H1 (cell line): ENCODE results near the gene LYRM4. TPM values are rescaled to one million over a fixed set of nuclear protein-coding genes. Genes with fewer than 3 reads are reported as not detected.

Experiments used
- CTCF ChIA-PET: fragments of 300-600 bp; sonication (Branson Sonifier 250); formaldehyde crosslinking; loops from one replicate; lab custom pipeline; 2021; ENCODE audit not compliant: partially characterized antibody; lab: Charles Lee
- POLR2A ChIA-PET: fragments of 300-600 bp; sonication (Branson Sonifier 250); formaldehyde crosslinking; loops from one replicate; lab custom pipeline; 2021; ENCODE audit warnings: inconsistent platforms; ENCODE audit not compliant: partially characterized antibody; lab: Charles Lee
- DNase-seq, 2 experiments: peaks; one replicate each; pipeline versions ENCODE4 v3.0.0 to v3.0.0-alpha.2; 2010 to 2022; ENCODE audit warnings: low spot score in 2 of 2, low read depth in 1 of 2, mixed read lengths in 1 of 2
- FAIRE-seq: peaks from 2 replicates; lab custom pipeline; 2011; peaks lifted over from hg19 to GRCh38; lab: Jason Lieb, UNC
- H2AFZ ChIP-seq: 2 replicates; pipeline ENCODE4 v1.8.1; 2012; ENCODE audit warnings: low read length, inconsistent platforms
- H2AK5ac ChIP-seq: 2 replicates; pipeline ENCODE4 v1.6.1; 2013; ENCODE audit warnings: low read depth, low read length
- H2BK120ac ChIP-seq: replicated peaks from 2 replicates; pipeline ENCODE3; 2013; ENCODE audit warnings: low read depth, low read length, inconsistent platforms
- H2BK12ac ChIP-seq: 2 replicates; pipeline ENCODE4 v1.6.1; 2013; ENCODE audit warnings: low read depth, low read length
- H2BK15ac ChIP-seq: 2 replicates; pipeline ENCODE4 v1.6.1; 2013; ENCODE audit warnings: low read length
- H2BK20ac ChIP-seq: 2 replicates; pipeline ENCODE4 v1.6.1; 2013; ENCODE audit warnings: low read length
- H2BK5ac ChIP-seq: 2 replicates; pipeline ENCODE4 v1.6.1; 2013; ENCODE audit warnings: low read depth, low read length
- H3K14ac ChIP-seq: 2 replicates; pipeline ENCODE4 v1.6.1; 2013; ENCODE audit warnings: inconsistent platforms; ENCODE audit not compliant: insufficient read length
- H3K18ac ChIP-seq: 2 replicates; pipeline ENCODE4 v1.6.1; 2013; ENCODE audit warnings: low read length; ENCODE audit errors: extremely low read depth
- H3K23ac ChIP-seq: 2 replicates; pipeline ENCODE4 v1.6.1; 2013; ENCODE audit warnings: inconsistent platforms; ENCODE audit not compliant: insufficient read length
- H3K23me2 ChIP-seq: 2 replicates; pipeline ENCODE4 v1.6.1; 2013; ENCODE audit warnings: low read depth, low read length
- H3K27ac ChIP-seq: 2 replicates; pipeline ENCODE4 v1.6.1; 2011; ENCODE audit warnings: low read depth, low read length, inconsistent platforms
- H3K27me3 ChIP-seq, 4 experiments: replicated peaks in 1 of 4; 1 replicate in 1 of 4; 2 replicates in 3 of 4; pipeline versions ENCODE4 v1.6.1 to v1.8.1; 2011 to 2013; ENCODE audit warnings: low read length in 3 of 4, mild to moderate bottlenecking in 3 of 4, inconsistent platforms in 2 of 4, mixed read lengths in 2 of 4, moderate library complexity in 1 of 4; ENCODE audit not compliant: control insufficient read depth in 3 of 4, insufficient read depth in 3 of 4; ENCODE audit errors: extremely low read depth in 1 of 4
- H3K36me3 ChIP-seq, 4 experiments: 2 replicates each; pipeline versions ENCODE4 v1.6.1 to v1.8.1; 2011 to 2013; ENCODE audit warnings: mild to moderate bottlenecking in 4 of 4, low read length in 3 of 4, moderate library complexity in 2 of 4, control low read depth in 1 of 4, inconsistent platforms in 1 of 4; ENCODE audit not compliant: insufficient read depth in 4 of 4, control insufficient read depth in 2 of 4
- H3K4ac ChIP-seq: replicated peaks from 2 replicates; pipeline ENCODE3; 2013; ENCODE audit warnings: low read length, low read depth, mixed read lengths, inconsistent platforms; ENCODE audit not compliant: insufficient read length
- H3K4me1 ChIP-seq, 4 experiments: replicated peaks in 1 of 4; 1 replicate in 1 of 4; 2 replicates in 3 of 4; pipeline versions ENCODE4 v1.6.1 to v1.8.1; 2011 to 2013; ENCODE audit warnings: low read length in 3 of 4, inconsistent platforms in 2 of 4, mixed read lengths in 1 of 4; ENCODE audit not compliant: insufficient read depth in 4 of 4, control insufficient read depth in 3 of 4
- H3K4me2 ChIP-seq, 2 experiments: 2 replicates each; pipeline versions ENCODE4 v1.6.1 to v1.8.1; 2011 to 2013; ENCODE audit warnings: low read depth in 2 of 2, low read length in 2 of 2, control low read depth in 1 of 2, inconsistent platforms in 1 of 2, mild to moderate bottlenecking in 1 of 2; ENCODE audit not compliant: insufficient read depth in 1 of 2
- H3K4me3 ChIP-seq, 4 experiments: fragments of 200-600, 300-600 bp in 1 of 4; sonication (generic), shearing (Covaris generic), sonication (Bioruptor Twin) in 1 of 4; 2 replicates each; pipeline versions ENCODE4 v1.5.1 to v1.8.1; 2011 to 2016; ENCODE audit warnings: low read length in 4 of 4, low read depth in 3 of 4, control low read depth in 2 of 4, inconsistent platforms in 2 of 4, mild to moderate bottlenecking in 2 of 4, mixed read lengths in 1 of 4, moderate library complexity in 1 of 4; ENCODE audit not compliant: insufficient read depth in 2 of 4; ENCODE audit errors: extremely low read depth in 1 of 4
- H3K56ac ChIP-seq: replicated peaks from 2 replicates; pipeline ENCODE3; 2013; ENCODE audit warnings: low read depth, mild to moderate bottlenecking, mixed read lengths, low read length, inconsistent platforms; ENCODE audit not compliant: insufficient read length
- H3K79me1 ChIP-seq: 2 replicates; pipeline ENCODE4 v1.6.1; 2013; ENCODE audit warnings: low read depth, low read length, control low read depth
- H3K79me2 ChIP-seq, 2 experiments: 2 replicates each; pipeline versions ENCODE4 v1.6.1 to v1.8.1; 2012 to 2013; ENCODE audit warnings: low read length in 2 of 2, mild to moderate bottlenecking in 2 of 2, inconsistent platforms in 1 of 2; ENCODE audit not compliant: insufficient read depth in 2 of 2, control insufficient read depth in 1 of 2
- H3K9ac ChIP-seq, 4 experiments: replicated peaks in 1 of 4; 1 replicate in 1 of 4; 2 replicates in 3 of 4; pipeline versions ENCODE4 v1.6.1 to v1.8.1; 2011 to 2013; ENCODE audit warnings: low read depth in 3 of 4, low read length in 3 of 4, control low read depth in 2 of 4, mild to moderate bottlenecking in 2 of 4, moderate library complexity in 2 of 4, inconsistent platforms in 1 of 4; ENCODE audit errors: extremely low read depth in 1 of 4
- H3K9me3 ChIP-seq, 2 experiments: 2 replicates each; pipeline versions ENCODE4 v1.6.1 to v1.8.1; 2012 to 2013; ENCODE audit warnings: mild to moderate bottlenecking in 2 of 2, moderate library complexity in 2 of 2, control low read depth in 1 of 2, inconsistent platforms in 1 of 2, low read depth in 1 of 2, low read length in 1 of 2, mixed read lengths in 1 of 2; ENCODE audit not compliant: insufficient read depth in 2 of 2
- H4K20me1 ChIP-seq, 2 experiments: replicated peaks in 1 of 2; 2 replicates each; pipeline versions ENCODE3 to v1.8.1; 2011 to 2013; ENCODE audit warnings: inconsistent platforms in 2 of 2, low read length in 2 of 2, mild to moderate bottlenecking in 1 of 2; ENCODE audit not compliant: insufficient read depth in 2 of 2, control insufficient read depth in 1 of 2
- H4K5ac ChIP-seq: 2 replicates; pipeline ENCODE4 v1.6.1; 2013; ENCODE audit warnings: low read length, low read depth, mixed read lengths, inconsistent platforms; ENCODE audit not compliant: insufficient read length
- H4K8ac ChIP-seq: 2 replicates; pipeline ENCODE4 v1.8.0; 2013; ENCODE audit warnings: mild to moderate bottlenecking, moderate library complexity, low read length, inconsistent platforms; ENCODE audit not compliant: insufficient read depth; ENCODE audit errors: extremely low read depth
- H4K91ac ChIP-seq: replicated peaks from 2 replicates; pipeline ENCODE3; 2013; ENCODE audit warnings: low read length, mixed read lengths, inconsistent platforms; ENCODE audit not compliant: insufficient read length
- ATF2 ChIP-seq: IDR thresholded peaks from 2 replicates; pipeline ENCODE4 v1.6.1; 2012; ENCODE audit warnings: low read length, inconsistent platforms
- CBX5 ChIP-seq: fragments of 300-800, 300-1000 bp; sonication (generic); IDR thresholded peaks from 2 replicates; pipeline ENCODE4 v1.7.1; 2016; ENCODE audit warnings: antibody characterized with exemption, low read length, low read depth
- CBX8 ChIP-seq: fragments of 300-800, 300-1000 bp; sonication (generic); IDR thresholded peaks from 2 replicates; pipeline ENCODE4 v1.7.1; 2016; ENCODE audit warnings: low read depth, low read length, borderline replicate concordance
- CEBPB ChIP-seq: IDR thresholded peaks from 2 replicates; pipeline ENCODE4 v1.6.1; 2012; ENCODE audit warnings: low read depth, low read length
- CTBP2 ChIP-seq: IDR thresholded peaks from 2 replicates; pipeline ENCODE4 v1.7.0; 2011; ENCODE audit warnings: borderline replicate concordance, mild to moderate bottlenecking, moderate library complexity, mixed read lengths, low read length; ENCODE audit not compliant: insufficient read depth, insufficient read length
- EP300 ChIP-seq, 2 experiments: IDR thresholded peaks; 1 replicate in 1 of 2; 2 replicates in 1 of 2; pipeline ENCODE4 v1.6.1; 2011 to 2012; ENCODE audit warnings: low read depth in 2 of 2, low read length in 2 of 2, mild to moderate bottlenecking in 2 of 2, borderline replicate concordance in 1 of 2, inconsistent platforms in 1 of 2, moderate library complexity in 1 of 2
- FOSL1 ChIP-seq: IDR thresholded peaks from 2 replicates; pipeline ENCODE4 v1.6.1; 2011; ENCODE audit warnings: mild to moderate bottlenecking, low read depth, low read length, moderate library complexity; ENCODE audit not compliant: insufficient read depth
- GABPA ChIP-seq: IDR thresholded peaks from 2 replicates; pipeline ENCODE4 v1.6.1; 2011; ENCODE audit warnings: mild to moderate bottlenecking, low read length, moderate library complexity, borderline replicate concordance; ENCODE audit not compliant: insufficient read depth
- KDM4A ChIP-seq: IDR thresholded peaks from one replicate; pipeline ENCODE4 v1.7.1; 2012; ENCODE audit warnings: low read depth, mild to moderate bottlenecking, moderate library complexity, low read length, inconsistent platforms; ENCODE audit not compliant: severe bottlenecking
- POLR2A ChIP-seq, 2 experiments: IDR thresholded peaks; 1 replicate in 1 of 2; 2 replicates in 1 of 2; pipeline ENCODE4 v1.6.1; 2011; ENCODE audit warnings: low read depth in 2 of 2, low read length in 2 of 2, mild to moderate bottlenecking in 2 of 2; ENCODE audit errors: control extremely low read depth in 1 of 2
- POLR2AphosphoS5 ChIP-seq: IDR thresholded peaks from 2 replicates; pipeline ENCODE4 v1.6.1; 2011; ENCODE audit warnings: low read depth, low read length
- RNF2 ChIP-seq: fragments of 200-900, 300-1000 bp; sonication (generic); IDR thresholded peaks from 2 replicates; pipeline ENCODE4 v1.7.1; 2016; ENCODE audit warnings: borderline replicate concordance, low read depth, mild to moderate bottlenecking, antibody characterized with exemption, low read length; ENCODE audit not compliant: poor library complexity, severe bottlenecking; ENCODE audit errors: missing control alignments
- TCF12 ChIP-seq: IDR thresholded peaks from 2 replicates; pipeline ENCODE4 v1.6.1; 2011; ENCODE audit warnings: low read depth, mild to moderate bottlenecking, low read length
- polyA plus RNA-seq, 7 experiments: library from polyadenylated mRNA; depleted of rRNA in 3 of 7; stranded (reverse) in 5 of 7; unstranded in 2 of 7; fragments of >200 nt in 5 of 7; fragments of 200-250 nt in 2 of 7; gene quantifications; 1 replicate in 5 of 7; 2 replicates in 1 of 7; 4 replicates in 1 of 7; pipeline versions ENCODE4 v1.2.1 to v1.2.3, GENCODE V29; 2011 to 2013; ENCODE audit warnings: missing spikeins in 2 of 7, mixed read lengths in 2 of 7
- total RNA-seq: library from RNA; stranded (reverse); fragmentation: NEBNext Ultra II Directional; extraction: Animal tissue kit (Norgen Biotek cat#: 25700); gene quantifications from 2 replicates; pipeline ENCODE4 v1.2.1, GENCODE V29; 2021

The LYRM4 gene
- total and polyA plus RNA-seq, 2 of the 8 experiments (the other 6 are each of a cell fraction or from before 2014, with no cell fraction given), result 56.6 to 62.8 TPM

- H2BK5ac ChIP-seq, result no peak overlapping the region
- H3K23ac ChIP-seq, result no peak overlapping the region
- H4K5ac ChIP-seq, result no peak overlapping the region
- H3K4ac ChIP-seq, result no peak overlapping the region
- H3K27me3 ChIP-seq, result no peaks in the 10 kb centered on the region
- H2BK120ac ChIP-seq, result no peak overlapping the region
- H4K8ac ChIP-seq, result no peak overlapping the region
- DNase-seq (no peak), FAIRE-seq (no peak)
- ChIA-PET POLR2A (no interaction called here), CTCF (interaction anchor here (1.3 to 5.4 kb wide), 2 partner anchors 11 to 20 kb away, joined by 4 to 25 read pairs; no protein-coding TSS in a partner anchor)
- H2AK5ac ChIP-seq, result no peak overlapping the region
- no peak overlapping the region for H3K4me2 ChIP-seq
- H2AFZ ChIP-seq, result no peak overlapping the region
- H3K23me2 ChIP-seq, result no peaks in the 10 kb centered on the region
- no peak overlapping the region for H2BK15ac ChIP-seq
- no peaks in the 10 kb centered on the region for H3K79me2 ChIP-seq
- no peaks in the 10 kb centered on the region for H3K36me3 ChIP-seq
- H3K4me1 ChIP-seq, result no peaks in the 10 kb centered on the region
- H2BK20ac ChIP-seq, result no peak overlapping the region
- no peak overlapping the region for H3K4me3 ChIP-seq
- no peak overlapping the region for H3K18ac ChIP-seq
- no peak overlapping the region for H3K56ac ChIP-seq
- no peaks in the 10 kb centered on the region; the same call in 1 of the 2 replicates for H3K79me1 ChIP-seq
- no peak overlapping the region for H2BK12ac ChIP-seq
- H3K27ac ChIP-seq, result no peak overlapping the region
- no peak overlapping the region for H3K14ac ChIP-seq
- no peaks in the 10 kb centered on the region for H3K9me3 ChIP-seq
- H4K91ac ChIP-seq, result no peak overlapping the region
- no peak overlapping the region for H3K9ac ChIP-seq
- peaks cover 0 to 3% of the 10 kb centered on the region in 2 experiments for H4K20me1 ChIP-seq
- TF ChIP-seq CBX8 (no peak), CEBPB (no peak), TCF12 (no peak), POLR2AphosphoS5 (no peak), CTBP2 (no peak), CBX5 (no peak), EP300 (IDR thresholded peaks at IDR 0.05; ENCODE audit: borderline replicate concordance in 1 of 2, low read depth in 2 of 2, low read length in 2 of 2) (no peak), POLR2A (IDR thresholded peaks at IDR 0.05; ENCODE audit: control extremely low read depth in 1 of 2, low read depth in 2 of 2, low read length in 2 of 2) (no peak), GABPA (no peak), RNF2 (no peak), ATF2 (no peak), KDM4A (no peak), FOSL1 (no peak)
These were observed 96.7 kb downstream of the LYRM4 start for GRCh38 chr6:5164092-5164491.
